IMR-90 (cell line): ENCODE data around the gene NPDC1. TPM values are rescaled to one million over a fixed set of nuclear protein-coding genes. Genes with fewer than 3 reads are reported as not detected.

Source experiments
- ATAC-seq: fragments of 200-7000 bp; cut with Tn5 transposase; 2 replicates; pipeline ENCODE4 v1.9.1; 2020; ENCODE audit warnings: low read depth, mild to moderate bottlenecking, moderate library complexity
- BruUV-seq: library from RNA; stranded (reverse); fragments of 400-500 nt; replicated peaks from 2 replicates; lab custom pipeline; 2021; lab: Mats Ljungman, UMichigan
- CTCF ChIA-PET: fragments of 300-600 bp; formaldehyde crosslinking; extraction: SDS; loops from one replicate; lab custom pipeline; 2021; ENCODE audit warnings: antibody characterized with exemption; lab: Yijun Ruan, JAX
- POLR2A ChIA-PET: fragments of 300-600 bp; sonication (Branson Sonifier 250); formaldehyde crosslinking; loops from one replicate; lab custom pipeline; 2022; ENCODE audit warnings: antibody characterized with exemption; ENCODE audit not compliant: unreplicated experiment; lab: Charles Lee
- DNase-seq: peaks from one replicate; pipeline ENCODE4 v3.0.0; 2013
- H2AFZ ChIP-seq: replicated peaks from 2 replicates; pipeline ENCODE3; 2013; ENCODE audit warnings: low read length, mild to moderate bottlenecking; ENCODE audit not compliant: poor library complexity
- H2AK5ac ChIP-seq: 2 replicates; pipeline ENCODE4 v1.6.1; 2013; ENCODE audit warnings: low read depth, low read length, inconsistent platforms
- H2AK9ac ChIP-seq: replicated peaks from 2 replicates; pipeline ENCODE3; 2013; ENCODE audit warnings: mild to moderate bottlenecking, low read depth, low read length, moderate library complexity; ENCODE audit not compliant: poor library complexity
- H2BK120ac ChIP-seq: 2 replicates; pipeline ENCODE4 v1.6.1; 2013; ENCODE audit warnings: low read depth, low read length, inconsistent platforms
- H2BK15ac ChIP-seq: 3 replicates; pipeline ENCODE4 v1.6.1; 2013; ENCODE audit warnings: low read depth, low read length, inconsistent platforms
- H2BK20ac ChIP-seq: 2 replicates; pipeline ENCODE4 v1.6.1; 2013; ENCODE audit warnings: low read depth, mild to moderate bottlenecking, inconsistent platforms, low read length, moderate library complexity
- H2BK5ac ChIP-seq: 2 replicates; pipeline ENCODE4 v1.6.1; 2013; ENCODE audit warnings: mild to moderate bottlenecking, low read depth, low read length, inconsistent platforms; ENCODE audit not compliant: poor library complexity, severe bottlenecking
- H3K14ac ChIP-seq: replicated peaks from 2 replicates; pipeline ENCODE4 v1.6.1; 2013; ENCODE audit warnings: low read depth, low read length, inconsistent platforms
- H3K18ac ChIP-seq: 2 replicates; pipeline ENCODE4 v1.6.1; 2013; ENCODE audit warnings: low read depth, low read length, control low read depth
- H3K23ac ChIP-seq: 2 replicates; pipeline ENCODE4 v1.6.1; 2013; ENCODE audit warnings: low read depth, low read length, inconsistent platforms
- H3K27ac ChIP-seq: 2 replicates; pipeline ENCODE4 v1.5.1; 2013; ENCODE audit warnings: mild to moderate bottlenecking, control low read depth, low read length; ENCODE audit not compliant: insufficient read depth
- H3K27me3 ChIP-seq: 2 replicates; pipeline ENCODE4 v1.6.1; 2013; ENCODE audit warnings: low read length; ENCODE audit not compliant: control insufficient read depth, insufficient read depth
- H3K36me3 ChIP-seq: 2 replicates; pipeline ENCODE4 v1.6.1; 2013; ENCODE audit warnings: low read length, mixed read lengths; ENCODE audit not compliant: control insufficient read depth, insufficient read depth
- H3K4ac ChIP-seq: 2 replicates; pipeline ENCODE4 v1.6.1; 2013; ENCODE audit warnings: low read depth, low read length, inconsistent platforms
- H3K4me1 ChIP-seq: 2 replicates; pipeline ENCODE4 v1.6.1; 2013; ENCODE audit warnings: low read length, mixed read lengths; ENCODE audit not compliant: control insufficient read depth, insufficient read depth
- H3K4me2 ChIP-seq: 2 replicates; pipeline ENCODE4 v1.6.1; 2013; ENCODE audit warnings: low read depth, mild to moderate bottlenecking, control low read depth, low read length, moderate library complexity
- H3K4me3 ChIP-seq: 2 replicates; pipeline ENCODE4 v1.5.1; 2013; ENCODE audit warnings: low read depth, mild to moderate bottlenecking, control low read depth, low read length, moderate library complexity; ENCODE audit not compliant: insufficient read depth
- H3K56ac ChIP-seq: 2 replicates; pipeline ENCODE4 v1.6.1; 2013; ENCODE audit warnings: low read length, inconsistent platforms; ENCODE audit not compliant: insufficient read depth; ENCODE audit errors: extremely low read depth
- H3K79me1 ChIP-seq, 2 experiments: 2 replicates each; pipeline ENCODE4 v1.6.1; 2013; ENCODE audit warnings: low read length in 2 of 2, inconsistent platforms in 1 of 2, low read depth in 1 of 2
- H3K9ac ChIP-seq: 2 replicates; pipeline ENCODE4 v1.6.1; 2013; ENCODE audit warnings: low read depth, low read length, control low read depth
- H3K9me1 ChIP-seq: 2 replicates; pipeline ENCODE4 v1.6.1; 2013; ENCODE audit warnings: low read length, inconsistent platforms; ENCODE audit not compliant: insufficient read depth
- H3K9me3 ChIP-seq: 2 replicates; pipeline ENCODE4 v1.6.1; 2013; ENCODE audit warnings: low read length; ENCODE audit not compliant: control insufficient read depth, insufficient read depth
- H4K20me1 ChIP-seq: 2 replicates; pipeline ENCODE4 v1.6.1; 2013; ENCODE audit warnings: low read length, inconsistent platforms; ENCODE audit not compliant: insufficient read depth
- H4K5ac ChIP-seq: 2 replicates; pipeline ENCODE4 v1.6.1; 2013; ENCODE audit warnings: mild to moderate bottlenecking, low read depth, low read length, control low read depth
- H4K8ac ChIP-seq, 2 experiments: 2 replicates each; pipeline ENCODE4 v1.6.1; 2013; ENCODE audit warnings: low read depth in 2 of 2, low read length in 2 of 2, control low read depth in 1 of 2, inconsistent platforms in 1 of 2
- H4K91ac ChIP-seq: 2 replicates; pipeline ENCODE4 v1.6.1; 2013; ENCODE audit warnings: low read depth, low read length, inconsistent platforms; ENCODE audit not compliant: insufficient read depth
- BHLHE40 ChIP-seq: fragments of 150-350 bp; IDR thresholded peaks from 2 replicates; pipeline ENCODE4 v1.6.1; 2016; ENCODE audit warnings: mild to moderate bottlenecking, low read depth, low read length
- CEBPB ChIP-seq: IDR thresholded peaks from 2 replicates; pipeline ENCODE4 v1.6.1; 2012; ENCODE audit warnings: low read depth, low read length, improper control_type of control experiment
- CHD1 ChIP-seq: IDR thresholded peaks from 2 replicates; pipeline ENCODE4 v1.6.1; 2012; ENCODE audit warnings: low read depth, low read length, improper control_type of control experiment
- CTCF ChIP-seq: conservative IDR thresholded peaks from 2 replicates; pipeline ENCODE4 v1.5.1; 2012; ENCODE audit warnings: mild to moderate bottlenecking, low read depth, low read length, improper control_type of control experiment
- ELK1 ChIP-seq: fragments of 150-350 bp; IDR thresholded peaks from 2 replicates; pipeline ENCODE4 v1.6.1; 2016; ENCODE audit warnings: low read depth, mild to moderate bottlenecking, low read length, moderate library complexity, borderline replicate concordance
- FOS ChIP-seq: fragments of 150-350 bp; IDR thresholded peaks from 2 replicates; pipeline ENCODE4 v1.6.1; 2016; ENCODE audit warnings: low read depth, low read length
- MAFK ChIP-seq: IDR thresholded peaks from 2 replicates; pipeline ENCODE4 v1.6.1; 2012; ENCODE audit warnings: low read depth, low read length, improper control_type of control experiment
- MAZ ChIP-seq: IDR thresholded peaks from 2 replicates; pipeline ENCODE4 v1.6.1; 2012; ENCODE audit warnings: low read depth, mild to moderate bottlenecking, low read length, improper control_type of control experiment, moderate library complexity, borderline replicate concordance
- MXI1 ChIP-seq: IDR thresholded peaks from 2 replicates; pipeline ENCODE4 v1.6.1; 2012; ENCODE audit warnings: low read depth, mild to moderate bottlenecking, low read length, moderate library complexity, borderline replicate concordance
- NFE2L2 ChIP-seq: fragments of 150-350 bp; IDR thresholded peaks from 2 replicates; pipeline ENCODE4 v1.6.1; 2016; ENCODE audit warnings: low read depth, mild to moderate bottlenecking, low read length
- POLR2A ChIP-seq: IDR thresholded peaks from 2 replicates; pipeline ENCODE4 v1.6.1; 2012; ENCODE audit warnings: mild to moderate bottlenecking, low read depth, low read length
- RAD21 ChIP-seq: IDR thresholded peaks from 2 replicates; pipeline ENCODE4 v1.6.1; 2012; ENCODE audit warnings: low read length, improper control_type of control experiment
- RCOR1 ChIP-seq: IDR thresholded peaks from 2 replicates; pipeline ENCODE4 v1.6.1; 2012; ENCODE audit warnings: mild to moderate bottlenecking, low read length, improper control_type of control experiment; ENCODE audit not compliant: insufficient replicate concordance
- RFX5 ChIP-seq: IDR thresholded peaks from 2 replicates; pipeline ENCODE4 v1.8.0; 2012; ENCODE audit warnings: low read depth, mild to moderate bottlenecking, low read length, moderate library complexity
- SMC3 ChIP-seq: fragments of 150-350 bp; IDR thresholded peaks from 2 replicates; pipeline ENCODE4 v1.6.1; 2016; ENCODE audit warnings: low read depth, mild to moderate bottlenecking, antibody characterized with exemption, low read length, moderate library complexity
- USF2 ChIP-seq: fragments of 150-350 bp; IDR thresholded peaks from 2 replicates; pipeline ENCODE4 v1.6.1; 2017; ENCODE audit warnings: mild to moderate bottlenecking, antibody characterized with exemption, low read length, low read depth
- WGBS, 2 experiments: methylation state at CpG; one replicate each; pipeline versions ENCODE4 v1.1.5 to v1.1.7; 2013; ENCODE audit warnings: missing lambda C conversion rate in 2 of 2; ENCODE audit not compliant: insufficient read length in 1 of 2; ENCODE audit errors: extremely low coverage in 2 of 2; 5-methylcytosine and 5-hydroxymethylcytosine counted together
- dilution Hi-C: fragments of 300-500 bp; cut with HindIII; formaldehyde crosslinking; loops from one replicate; pipeline ENCODE4 v1.14.3; 2018; ENCODE audit warnings: low sequenced_read_pairs; ENCODE audit not compliant: unreplicated experiment
- in situ Hi-C: fragments of 300-500 bp; cut with MboI; formaldehyde crosslinking; loops from 3 replicates; pipeline ENCODE4 v1.14.3; 2019; ENCODE audit warnings: low sequenced_read_pairs, inconsistent platforms, mixed read lengths
- intact Hi-C: fragments of 100-400 bp; cut with micrococcal nuclease; formaldehyde crosslinking; loops from 2 replicates; pipeline ENCODE4 v1.10.0; 2022
- polyA plus RNA-seq, 3 experiments: library from polyadenylated mRNA; depleted of rRNA; stranded (reverse); fragments of >200 nt; gene quantifications; 2 replicates each; pipeline ENCODE4 v1.2.3, GENCODE V29; 2012; ENCODE audit warnings: low replicate concordance in 1 of 3
- total RNA-seq: library from RNA; depleted of rRNA; stranded (reverse); fragments of >200 nt; gene quantifications from 2 replicates; pipeline ENCODE4 v1.2.3, GENCODE V29; 2012

Gene NPDC1
- total and polyA plus RNA-seq, 2 of the 4 experiments (the other 2 are of a cell fraction) = 2.7 to 58.1 TPM

GRCh38 chr9:137071282-137071681, 25.3 kb upstream of the NPDC1 start:
- Histone ChIP-seq H4K91ac (peak overlapping the region; percentile 76), H3K27me3 (no peaks in the 10 kb centered on the region; the same call in 1 of the 2 replicates), H2AK9ac (peak overlapping the region; percentile 44), H2BK5ac (no peak overlapping the region), H4K5ac (no peak overlapping the region), H3K9me1 (no peaks in the 10 kb centered on the region), H3K27ac (no peak overlapping the region), H4K8ac (peak overlapping the region; percentile 74 to 79; a peak in 3 of 4 replicates), H2AK5ac (peak overlapping the region; percentile 70; the same call in 1 of the 2 replicates), H3K14ac (no peak overlapping the region), H2BK15ac (no peak overlapping the region), H3K4me3 (no peak overlapping the region), H3K9ac (peak overlapping the region; percentile 23; the same call in 1 of the 2 replicates), H3K23ac (no peak overlapping the region), H3K56ac (no peak overlapping the region), H4K20me1 (no peaks in the 10 kb centered on the region), H3K9me3 (no peaks in the 10 kb centered on the region), H2AFZ (peak overlapping the region; percentile 90), H2BK20ac (no peak overlapping the region), H3K18ac (no peak overlapping the region), H3K4ac (peak overlapping the region; percentile 43; the same call in 1 of the 2 replicates), H3K79me1 (peaks cover 2 to 11% of the 10 kb centered on the region in 2 experiments), H2BK120ac (no peak overlapping the region), H3K36me3 (no peaks in the 10 kb centered on the region), H3K4me1 (peaks cover 3% of the 10 kb centered on the region; the same call in 1 of the 2 replicates), H3K4me2 (no peak overlapping the region)
- CTCF ChIA-PET = interaction anchor here (1.0 kb wide), 1 partner anchor 19 kb away, joined by 3 read pairs; no protein-coding TSS in a partner anchor
- no TSS peak for BruUV-seq
- intact Hi-C loops = no loop called here
- POLR2A ChIA-PET = no interaction called here
- TF ChIP-seq CHD1 (no peak), RCOR1 (no peak), FOS (no peak), MXI1 (no peak), ELK1 (no peak), MAZ (no peak), USF2 (no peak), CTCF (no peak), SMC3 (no peak), POLR2A (no peak), MAFK (no peak), BHLHE40 (no peak), NFE2L2 (no peak), RAD21 (no peak), CEBPB (no peak), RFX5 (no peak)
- no CpG with 5 or more reads among the region's 2 CpGs for WGBS, 2 experiments
- dilution Hi-C loops = no loop called here
- no peak for ATAC-seq
- in situ Hi-C loops = no loop called here
- DNase-seq = no peak
